GM12878 (cell line): ENCODE results near the gene AP1S3. TPM values are rescaled to one million over a fixed set of nuclear protein-coding genes. Genes with fewer than 3 reads are reported as not detected.

Experiments used
- ATAC-seq: fragments of 200-7000 bp; cut with Tn5 transposase; 3 replicates; pipeline ENCODE4 v1.9.1; 2020; ENCODE audit warnings: mild to moderate bottlenecking, moderate library complexity
- BruUV-seq: library from RNA; stranded (reverse); fragments of 400-500 nt; replicated peaks from 2 replicates; lab custom pipeline; 2021; lab: Mats Ljungman, UMichigan
- CTCF ChIA-PET: fragments of 300-600 bp; sonication (Branson Sonifier 250); formaldehyde crosslinking; extraction: SDS; loops from one replicate; lab custom pipeline; 2021; ENCODE audit warnings: inconsistent platforms; lab: Yijun Ruan, JAX
- POLR2A ChIA-PET: fragments of 350-600 bp; formaldehyde crosslinking; extraction: SDS; loops from one replicate; lab custom pipeline; 2021; ENCODE audit warnings: inconsistent platforms; lab: Charles Lee
- RAD21 ChIA-PET: fragments of 300-600 bp; sonication (Branson Sonifier 250); formaldehyde crosslinking; loops from one replicate; lab custom pipeline; 2023; ENCODE audit warnings: antibody characterized with exemption; ENCODE audit not compliant: unreplicated experiment; lab: Charles Lee
- SMC1A ChIA-PET: fragments of 300-600 bp; sonication (Branson Sonifier 250); formaldehyde crosslinking; loops from one replicate; lab custom pipeline; 2023; ENCODE audit not compliant: unreplicated experiment, uncharacterized antibody; lab: Charles Lee
- DNase-seq: peaks from one replicate; pipeline ENCODE4 v3.0.0-alpha.2; 2011; ENCODE audit warnings: low read depth, low spot score
- FAIRE-seq: peaks from 3 replicates; lab custom pipeline; 2011; peaks lifted over from hg19 to GRCh38; lab: Jason Lieb, UNC
- H2AFZ ChIP-seq: 2 replicates; pipeline ENCODE4 v1.6.0; 2011; ENCODE audit warnings: low read depth, low read length, control low read depth; ENCODE audit not compliant: control insufficient read depth
- H3K27ac ChIP-seq: 2 replicates; pipeline ENCODE4 v1.5.1; 2011; ENCODE audit warnings: control low read depth; ENCODE audit not compliant: control insufficient read depth, insufficient read depth
- H3K27me3 ChIP-seq, 2 experiments: replicated peaks in 1 of 2; 2 replicates each; pipeline versions ENCODE4 v1.6.0 to v1.6.1; 2011; ENCODE audit warnings: low read length in 1 of 2; ENCODE audit not compliant: control insufficient read depth in 2 of 2, insufficient read depth in 2 of 2
- H3K36me3 ChIP-seq, 2 experiments: 2 replicates each; pipeline ENCODE4 v1.5.1; 2011; ENCODE audit warnings: low read length in 1 of 2; ENCODE audit not compliant: control insufficient read depth in 2 of 2, insufficient read depth in 2 of 2
- H3K4me1 ChIP-seq: 2 replicates; pipeline ENCODE4 v1.6.1; 2011; ENCODE audit warnings: mild to moderate bottlenecking, low read length, moderate library complexity, mixed read lengths; ENCODE audit not compliant: control insufficient read depth, insufficient read depth
- H3K4me2 ChIP-seq: 2 replicates; pipeline ENCODE4 v1.6.0; 2011; ENCODE audit warnings: control low read depth; ENCODE audit not compliant: control insufficient read depth, insufficient read depth
- H3K4me3 ChIP-seq: fragments of 200-600 bp; sonication (generic); 2 replicates; pipeline ENCODE4 v1.5.1; 2016
- H3K79me2 ChIP-seq: 2 replicates; pipeline ENCODE4 v1.6.0; 2011; ENCODE audit warnings: low read length; ENCODE audit not compliant: control insufficient read depth, insufficient read depth
- H3K9ac ChIP-seq: 2 replicates; pipeline ENCODE4 v1.8.0; 2011; ENCODE audit warnings: low read length, control low read depth, mixed read lengths; ENCODE audit not compliant: control insufficient read depth, insufficient read depth
- H3K9me3 ChIP-seq: replicated peaks from 3 replicates; pipeline ENCODE4 v1.5.1; 2011; ENCODE audit warnings: mild to moderate bottlenecking, low read length; ENCODE audit not compliant: control insufficient read depth, insufficient read depth
- H4K20me1 ChIP-seq: 2 replicates; pipeline ENCODE4 v1.6.0; 2011; ENCODE audit not compliant: control insufficient read depth, insufficient read depth
- BCL11A ChIP-seq: IDR thresholded peaks from 2 replicates; pipeline ENCODE4 v1.6.1; 2011; ENCODE audit warnings: low read depth, low read length
- CHD4 ChIP-seq: fragments of 200-600 bp; sonication (generic); IDR thresholded peaks from 2 replicates; pipeline ENCODE4 v1.6.1; 2016; ENCODE audit warnings: mild to moderate bottlenecking
- CTCF ChIP-seq, 3 experiments: IDR thresholded peaks in 2 of 3; conservative IDR thresholded peaks in 1 of 3; 2 replicates each; pipeline ENCODE4 v1.5.1; 2011; ENCODE audit warnings: low read depth in 3 of 3, low read length in 3 of 3, mild to moderate bottlenecking in 3 of 3, control low read depth in 2 of 3, moderate library complexity in 2 of 3, inconsistent platforms in 1 of 3, mixed read lengths in 1 of 3; ENCODE audit not compliant: control insufficient read depth in 2 of 3, insufficient read depth in 1 of 3; ENCODE audit errors: extremely low read depth in 1 of 3
- MTA2 ChIP-seq: fragments of 450-650 bp; IDR thresholded peaks from 2 replicates; pipeline ENCODE4 v1.6.1; 2016; ENCODE audit warnings: low read depth, mild to moderate bottlenecking, moderate library complexity
- SKIL ChIP-seq: fragments of 450-650 bp; IDR thresholded peaks from 2 replicates; pipeline ENCODE4 v1.6.1; 2017; ENCODE audit warnings: mild to moderate bottlenecking, low read depth, inconsistent platforms; ENCODE audit not compliant: poor library complexity, severe bottlenecking
- WGBS: methylation state at CpG from one replicate; pipeline ENCODE4 v1.1.6; 2016; ENCODE audit warnings: low lambda C conversion rate; ENCODE audit not compliant: insufficient replicate concordance, insufficient coverage; ENCODE audit errors: missing lambda C conversion rate; 5-methylcytosine and 5-hydroxymethylcytosine counted together
- in situ Hi-C: fragments of 300-500 bp; cut with MboI; formaldehyde crosslinking; loops from 9 replicates; pipeline ENCODE4 v1.14.3; 2018; ENCODE audit warnings: mixed read lengths
- intact Hi-C: fragments of 100-400 bp; cut with micrococcal nuclease; formaldehyde crosslinking; loops from one replicate; pipeline ENCODE4 v1.14.2; 2022; ENCODE audit not compliant: unreplicated experiment
- polyA plus RNA-seq, 11 experiments: library from polyadenylated mRNA; depleted of rRNA in 4 of 11; unstranded in 6 of 11; stranded (reverse) in 5 of 11; fragments of >200 nt; fragmentation: Nextera tagmentation in 4 of 11; fragmentation: Illumina TruSeq in 1 of 11; extraction: Ambion mirVana in 4 of 11; extraction: Trizol in 1 of 11; gene quantifications; 1 replicate in 1 of 11; 2 replicates in 10 of 11; pipeline versions ENCODE4 v1.2.1 to v1.2.3, GENCODE V29; 2011 to 2016; ENCODE audit warnings: inconsistent platforms in 2 of 11, missing spikeins in 2 of 11, low read depth in 1 of 11
- total RNA-seq, 4 experiments: library from RNA; depleted of rRNA in 3 of 4; stranded (reverse); fragments of >200 nt in 3 of 4; fragmentation: Illumina TruSeq in 1 of 4; extraction: Trizol in 1 of 4; gene quantifications; 2 replicates each; pipeline versions ENCODE4 v1.2.1 to v1.2.3, GENCODE V29; 2013 to 2021

The AP1S3 gene
- total and polyA plus RNA-seq, 10 of the 15 experiments (the other 5 are each of a cell fraction or from before 2014, with no cell fraction given), result 2.6 to 14.3 (median 9.2) TPM

GRCh38 chr2:223860809-223861738 lies 23.7 kb upstream of the AP1S3 start:
- no peak for DNase-seq
- Histone ChIP-seq H3K9me3 (no peaks in the 10 kb centered on the region), H3K36me3 (no peaks in the 10 kb centered on the region; a peak in 1 of 4 replicates), H3K27ac (no peak overlapping the region), H3K4me1 (peaks cover 9% of the 10 kb centered on the region), H3K9ac (no peak overlapping the region), H4K20me1 (no peaks in the 10 kb centered on the region), H3K4me3 (no peak overlapping the region), H3K79me2 (no peaks in the 10 kb centered on the region), H2AFZ (no peak overlapping the region), H3K4me2 (no peak overlapping the region), H3K27me3 (no peaks in the 10 kb centered on the region)
- WGBS, result 64% methylated on average over 5 of the region's 5 CpGs
- in situ Hi-C loops, result no loop called here
- SMC1A ChIA-PET, result interaction anchor here (0.8 to 2.2 kb wide), 10 partner anchors 11 to 132 kb away, joined by 3 to 9 read pairs (median 4); no protein-coding TSS in a partner anchor
- RAD21 ChIA-PET, result interaction anchor here (0.7 to 2.2 kb wide), 3 partner anchors 80 to 100 kb away, joined by 3 to 9 read pairs (median 3); no protein-coding TSS in a partner anchor
- POLR2A ChIA-PET, result no interaction called here
- BruUV-seq, result no TSS peak
- no peak for FAIRE-seq
- intact Hi-C loops, result loop anchor here (1.0 kb wide), 2 partner anchors 81 to 134 kb away; no protein-coding TSS in a partner anchor
- CTCF ChIA-PET, result interaction anchor here (0.9 to 3.0 kb wide), 12 partner anchors 10 to 404 kb away, joined by 3 to 24 read pairs (median 3); no protein-coding TSS in a partner anchor
- TF ChIP-seq BCL11A, result no peak
- no peak for TF ChIP-seq CHD4
- TF ChIP-seq CTCF (IDR thresholded peaks at IDR 0.05 in 2 of 3, conservative IDR thresholded peaks at IDR 0.05 in 1 of 3; ENCODE audit: control insufficient read depth in 2 of 3, extremely low read depth in 1 of 3, insufficient read depth in 1 of 3, low read depth in 3 of 3, low read length in 3 of 3), result 0 out of 6 replicates have a peak, but pooled peaks of 1 of the 3 experiments have one; percentile 7
- TF ChIP-seq MTA2, result no peak
- TF ChIP-seq SKIL, result no peak
- ATAC-seq, result peak; percentile 41; the same call in 2 of the 3 replicates
